T follicular helper cell (primary cell): Measurements from ENCODE around the gene LARGE1.

Experiments
- DNase-seq: peaks from one replicate; pipeline ENCODE4 v3.0.0-alpha.2; 2020; ENCODE audit warnings: low read depth
- total RNA-seq, 2 experiments: gene quantifications; one replicate each; lab custom pipeline; 2026; lab: John Stamatoyannopoulos, UW

Gene LARGE1
- total RNA-seq, result 1.9 to 3.3 reads per million in 2 experiments

- no peak for DNase-seq
These were observed at the start of gene LARGE1 for GRCh38 chr22:33920197-33920540. TSS of gene LARGE1 (minus strand) at chr22:33920476.

DNA sequence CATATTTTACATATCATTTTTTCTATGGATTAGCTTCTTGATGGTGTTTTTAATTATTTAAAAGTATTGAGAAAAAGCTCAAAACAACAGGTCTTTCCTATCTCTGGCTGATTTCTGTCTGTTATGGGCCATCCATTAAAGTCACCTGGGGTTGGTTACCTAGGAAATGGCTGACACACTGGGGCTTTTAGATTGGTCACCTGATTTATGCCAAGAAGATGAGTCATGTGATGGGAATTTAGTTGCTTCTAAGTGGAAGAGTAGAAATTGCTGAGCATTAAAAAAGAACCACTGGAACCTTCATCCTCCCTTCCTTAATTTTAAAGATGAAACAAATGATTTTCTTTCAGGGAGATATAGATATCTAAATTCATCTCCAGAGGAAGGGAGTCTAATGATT is 48.8 kb upstream of the LARGE1 start:
- no peak for DNase-seq

GRCh38 chr22:33964121-33964520 is 43.8 kb upstream of the LARGE1 start:
- DNase-seq, result no peak

- no peak for DNase-seq
These were observed 42.1 kb upstream of the LARGE1 start for GRCh38 chr22:33962409-33962808.

DNA sequence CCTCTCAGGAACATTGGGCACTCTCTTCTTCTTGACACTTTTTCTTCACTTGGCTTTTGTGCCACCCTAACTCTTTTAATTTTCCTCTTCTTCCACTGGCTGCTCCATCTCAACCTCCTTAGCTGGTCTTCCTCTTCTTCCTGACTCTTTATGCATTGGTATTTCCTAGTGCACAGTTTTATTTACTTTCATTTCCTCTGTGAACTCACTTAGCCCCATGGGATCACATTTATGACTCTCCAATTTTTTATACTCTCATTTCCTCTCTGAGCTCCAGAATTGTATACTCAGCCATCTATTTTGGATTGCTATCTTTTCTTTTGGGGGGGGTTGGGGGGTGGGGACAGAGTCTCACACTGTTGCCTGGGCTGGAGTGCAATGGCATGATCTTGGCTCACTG is 38.5 kb upstream of the LARGE1 start:
- DNase-seq, result no peak

DNA sequence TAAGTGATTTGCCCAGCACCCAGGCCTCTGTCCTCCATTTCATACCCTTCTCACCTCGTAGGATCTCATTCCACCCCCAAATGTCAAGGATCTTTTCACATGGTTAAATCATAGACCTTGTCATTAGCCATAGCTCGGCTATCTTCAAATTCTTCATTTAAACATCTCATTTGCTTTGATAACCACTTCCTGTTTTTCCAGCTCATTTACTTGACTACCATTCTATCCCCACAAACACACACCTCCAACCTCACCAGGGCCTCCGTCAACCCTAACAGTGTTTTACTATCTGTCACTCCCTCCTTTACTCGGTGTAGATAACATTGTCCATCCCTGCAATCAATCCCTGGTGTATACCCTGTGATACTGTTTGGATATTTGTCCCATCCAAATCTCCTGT is 36.8 kb upstream of the LARGE1 start:
- no peak for DNase-seq

DNA sequence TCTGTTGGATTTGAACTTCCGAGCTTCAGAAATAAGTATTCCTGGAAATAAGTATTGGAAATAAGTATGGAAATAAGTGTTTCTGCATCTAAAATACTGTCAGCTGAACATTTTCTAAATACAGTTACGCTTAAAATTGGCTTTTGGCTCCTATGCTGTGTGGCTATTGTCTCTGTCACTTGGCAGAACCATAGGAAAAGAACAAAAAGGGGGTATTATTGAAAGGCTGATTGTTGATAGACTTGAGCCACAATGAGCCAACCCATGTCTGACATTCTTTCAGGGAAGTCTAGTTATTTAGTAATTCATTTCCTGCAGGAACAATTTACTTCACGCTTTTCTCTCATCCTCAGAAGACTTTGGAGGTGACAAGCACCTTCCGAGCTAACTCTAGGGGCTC is 32.5 kb upstream of the LARGE1 start:
- no peak for DNase-seq

- DNase-seq, result no peak
These were observed 20.5 kb upstream of the LARGE1 start for GRCh38 chr22:33940741-33941140.

DNA sequence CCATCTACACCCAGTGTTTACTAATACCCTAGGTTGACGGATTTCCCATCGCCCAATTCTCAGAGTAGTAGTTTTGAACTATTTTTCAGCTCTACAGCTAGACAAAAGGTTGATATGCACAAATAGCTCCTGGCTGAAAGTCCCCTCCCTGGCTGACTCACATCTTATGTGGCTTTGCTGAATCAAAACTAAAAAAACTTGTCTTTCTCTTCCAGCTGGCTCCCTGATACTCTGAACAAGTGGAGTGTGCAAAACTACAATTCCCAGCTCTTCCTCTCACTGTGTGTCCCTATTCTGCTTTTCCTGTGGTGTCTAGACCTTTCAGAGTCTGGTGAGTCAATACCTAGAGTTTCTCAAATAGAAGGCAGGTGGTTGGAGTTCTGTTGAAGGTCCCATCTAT is 12.7 kb upstream of the LARGE1 start:
- no peak for DNase-seq

DNA sequence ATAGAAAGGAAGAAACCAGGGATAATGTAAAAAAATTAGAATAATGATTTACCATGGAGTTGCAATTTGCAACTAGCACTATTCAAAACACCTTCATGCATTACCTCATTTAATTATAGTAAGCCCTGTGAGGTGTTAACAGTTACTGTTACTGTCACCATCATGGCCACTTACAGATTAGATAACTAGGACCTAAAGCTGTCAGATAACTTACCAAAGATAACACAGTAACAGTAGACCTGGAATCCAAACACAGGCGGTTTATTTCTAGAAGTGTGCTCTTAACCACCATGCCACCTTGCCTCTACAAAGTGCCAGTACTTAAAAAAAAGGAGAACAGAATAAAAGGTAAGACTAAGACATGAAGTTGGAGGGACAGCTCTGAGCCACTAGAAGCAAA is 11.1 kb upstream of the LARGE1 start:
- DNase-seq, result no peak

- DNase-seq, result no peak
These were observed 7.5 kb upstream of the LARGE1 start for GRCh38 chr22:33927752-33928151.

- no peak for DNase-seq
These were observed 4.9 kb upstream of the LARGE1 start for GRCh38 chr22:33925194-33925593.

GRCh38 chr22:33923660-33924246 is 3.5 kb upstream of the LARGE1 start:
- DNase-seq, result no peak

DNA sequence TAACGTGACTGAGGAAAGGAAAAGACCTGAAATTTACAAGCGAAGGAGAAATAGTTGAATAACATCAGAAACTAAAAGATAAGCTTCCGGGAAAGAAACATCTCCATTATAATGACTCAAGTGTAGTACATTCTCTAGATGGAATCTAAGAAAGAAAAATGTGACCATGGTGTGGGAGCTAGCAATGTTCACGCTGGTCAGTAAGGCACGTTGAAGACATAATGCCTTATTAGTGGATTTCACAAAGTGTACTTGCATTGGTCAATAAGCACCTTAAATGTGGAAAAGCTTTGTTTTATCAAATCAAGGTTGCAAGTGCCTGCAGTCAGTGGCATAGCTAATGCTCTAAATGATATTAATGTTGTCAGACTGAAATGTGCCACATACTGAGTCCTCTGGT is 2.8 kb upstream of the LARGE1 start:
- no peak for DNase-seq

GRCh38 chr22:33922349-33922681 is 2.0 kb upstream of the LARGE1 start:
- no peak for DNase-seq

DNA sequence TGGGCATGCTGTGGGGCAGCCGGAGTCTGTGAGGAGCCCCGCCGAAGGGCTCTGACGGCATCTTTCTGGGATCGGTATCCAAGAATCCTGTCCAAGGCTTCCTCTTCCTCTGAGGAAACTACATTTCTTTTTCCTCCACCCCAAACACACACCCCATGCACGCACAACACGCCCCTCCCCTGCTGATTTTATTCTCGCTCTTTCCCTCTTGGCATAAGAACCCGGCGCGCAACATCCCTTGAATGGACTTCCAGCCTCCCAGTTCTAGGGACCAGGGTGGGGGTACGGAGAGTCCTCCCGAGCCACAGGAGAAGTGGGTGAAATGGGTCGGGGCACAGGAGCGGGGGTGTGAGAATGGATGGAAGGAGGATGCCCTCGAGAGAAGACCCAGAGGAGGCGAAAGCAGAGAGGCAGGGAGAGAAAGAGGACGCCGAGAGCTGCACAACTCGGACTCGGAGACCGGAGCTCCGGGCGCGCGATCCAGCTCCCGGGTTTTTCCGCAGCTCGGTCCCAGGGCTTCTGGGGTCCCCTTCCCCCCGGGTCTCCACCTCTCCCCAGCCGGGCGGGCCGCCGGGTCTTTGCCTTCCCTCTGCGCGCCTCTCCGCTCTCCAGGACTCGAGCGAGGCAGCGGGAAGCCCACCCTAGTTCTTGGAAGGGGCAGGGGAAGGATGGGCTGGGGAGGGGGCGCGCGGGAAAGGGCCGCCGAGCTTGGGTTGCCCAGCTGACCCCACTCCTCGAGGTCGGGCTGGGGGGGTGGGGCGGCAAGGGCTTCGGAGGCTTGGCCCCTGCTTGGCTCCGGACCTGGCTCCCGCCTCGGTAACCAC is 1.5 kb upstream of the LARGE1 start:
- no peak for DNase-seq

DNA sequence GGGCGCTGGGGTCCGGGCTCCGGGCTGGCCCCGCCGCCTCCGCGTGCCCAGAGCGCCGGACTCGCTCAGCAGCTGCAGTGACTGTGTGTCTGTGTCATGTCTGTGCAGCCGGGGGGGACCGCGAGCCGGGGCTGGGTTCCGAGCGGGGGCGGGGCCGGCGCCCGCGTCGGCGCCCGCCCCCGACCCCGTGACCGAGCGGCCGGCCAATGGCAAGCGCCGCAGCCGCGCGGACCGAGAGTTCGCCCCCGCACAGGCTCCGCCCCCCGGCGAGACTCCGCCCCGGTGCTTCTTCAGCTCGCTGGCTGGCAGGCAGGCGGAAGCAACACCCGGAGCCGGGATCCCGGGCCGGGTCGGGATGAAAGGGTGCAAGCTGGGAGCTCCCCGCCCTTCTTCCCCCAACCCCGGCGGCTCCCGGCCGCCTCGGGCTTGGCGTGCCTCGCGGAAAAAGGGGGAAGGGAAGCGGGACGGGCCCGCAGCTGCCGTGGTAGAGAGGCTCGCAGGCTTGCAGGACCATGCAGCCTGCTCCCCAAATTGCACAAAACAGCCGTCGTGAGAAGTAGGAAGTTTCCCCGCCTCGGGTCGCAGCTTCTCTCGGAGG is 750 bp upstream of the LARGE1 start:
- DNase-seq, result peak; percentile 72

- DNase-seq, result no peak
These were observed 682 bp downstream of the LARGE1 start for GRCh38 chr22:33919391-33920196.

DNA sequence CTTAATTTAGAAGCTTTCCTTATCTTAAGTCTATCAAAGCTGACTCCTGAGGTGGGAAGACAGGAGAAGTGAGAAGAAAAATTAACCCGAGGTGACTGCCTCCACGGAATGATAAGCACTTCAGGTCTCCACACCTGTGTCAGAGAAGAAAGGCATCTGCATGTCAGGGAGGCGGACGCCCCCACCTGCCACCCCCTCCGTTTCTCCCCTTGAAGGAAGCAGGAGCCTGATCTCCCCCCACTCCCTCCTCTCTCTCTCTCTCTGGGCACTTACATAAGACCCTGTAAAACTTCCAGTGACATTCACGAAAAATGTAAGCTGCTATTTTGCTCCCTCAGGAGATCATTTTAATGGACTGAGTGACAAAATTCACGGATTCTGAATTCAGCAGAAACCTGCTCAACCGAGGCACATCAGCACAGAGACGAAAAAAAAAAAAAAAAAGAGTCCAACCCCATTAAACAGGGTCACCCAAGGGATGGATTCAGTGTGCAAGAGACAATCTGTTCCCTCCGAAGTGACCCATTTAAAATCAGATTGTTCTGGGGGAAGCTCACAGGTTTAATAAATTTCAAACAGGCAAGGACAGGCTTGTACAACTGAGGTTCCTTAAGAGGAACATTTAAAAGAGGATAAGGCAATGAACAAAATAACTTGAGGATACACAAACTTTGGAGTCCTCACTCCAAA is 1.5 kb downstream of the LARGE1 start:
- DNase-seq, result no peak

- no peak for DNase-seq
These were observed 2.4 kb downstream of the LARGE1 start for GRCh38 chr22:33917744-33918406.

- no peak for DNase-seq
These were observed 5.6 kb downstream of the LARGE1 start for GRCh38 chr22:33914699-33915098.

- no peak for DNase-seq
These were observed 6.1 kb downstream of the LARGE1 start for GRCh38 chr22:33914131-33914530.
